GM12878 (cell line): ENCODE measurements around the gene CCHCR1. TPM values are rescaled to one million over a fixed set of nuclear protein-coding genes. Genes with fewer than 3 reads are reported as not detected.

Experiments
- BCL11A ChIP-seq: IDR thresholded peaks from 2 replicates; pipeline ENCODE4 v1.6.1; 2011; ENCODE audit warnings: low read depth, low read length
- CBX5 ChIP-seq: sonication (generic); IDR thresholded peaks from 2 replicates; pipeline ENCODE4 v1.6.1; 2016; ENCODE audit warnings: low read depth, moderate library complexity, mild to moderate bottlenecking, inconsistent platforms
- CHD2 ChIP-seq: IDR thresholded peaks from 2 replicates; pipeline ENCODE4 v1.6.1; 2011; ENCODE audit warnings: low read depth, low read length, improper control_type of control experiment, borderline replicate concordance
- CREB1 ChIP-seq: IDR thresholded peaks from 2 replicates; pipeline ENCODE4 v1.6.1; 2012; ENCODE audit warnings: low read depth, mild to moderate bottlenecking, inconsistent platforms
- GATAD2B ChIP-seq: fragments of 450-650 bp; conservative IDR thresholded peaks from 2 replicates; pipeline ENCODE4 v1.6.1; 2017; ENCODE audit warnings: low read depth, mild to moderate bottlenecking, moderate library complexity
- HDAC6 ChIP-seq: fragments of 200-600 bp; sonication (generic); IDR thresholded peaks from one replicate; pipeline ENCODE4 v1.8.0; 2017; ENCODE audit warnings: antibody characterized with exemption; ENCODE audit not compliant: unreplicated experiment
- IKZF1 ChIP-seq: fragments of 450-650 bp; conservative IDR thresholded peaks from 2 replicates; pipeline ENCODE4 v1.6.1; 2017; ENCODE audit warnings: antibody characterized with exemption, mild to moderate bottlenecking
- LARP7 ChIP-seq: fragments of 450-650 bp; IDR thresholded peaks from 2 replicates; pipeline ENCODE4 v1.6.1; 2017; ENCODE audit warnings: mild to moderate bottlenecking
- MEF2A ChIP-seq: IDR thresholded peaks from 2 replicates; pipeline ENCODE4 v1.6.1; 2011; ENCODE audit warnings: low read depth, mild to moderate bottlenecking, low read length, moderate library complexity; ENCODE audit not compliant: insufficient read depth
- MEF2B ChIP-seq: fragments of 450-650 bp; IDR thresholded peaks from 2 replicates; pipeline ENCODE4 v1.6.1; 2018; ENCODE audit warnings: mild to moderate bottlenecking, moderate library complexity; ENCODE audit not compliant: partially characterized antibody, poor library complexity, severe bottlenecking
- MTA3 ChIP-seq: IDR thresholded peaks from 2 replicates; pipeline ENCODE4 v1.6.1; 2012; ENCODE audit warnings: low read length, inconsistent platforms, borderline replicate concordance
- PAX8 ChIP-seq: fragments of 450-650 bp; IDR thresholded peaks from 2 replicates; pipeline ENCODE4 v1.6.1; 2017; ENCODE audit warnings: mild to moderate bottlenecking, moderate library complexity
- POU2F2 ChIP-seq: IDR thresholded peaks from 3 replicates; pipeline ENCODE4 v1.6.1; 2011; ENCODE audit warnings: low read depth, mild to moderate bottlenecking, low read length, borderline replicate concordance
- RAD51 ChIP-seq: fragments of 450-650 bp; IDR thresholded peaks from 2 replicates; pipeline ENCODE4 v1.6.1; 2016; ENCODE audit warnings: moderate library complexity, mild to moderate bottlenecking, inconsistent platforms
- RCOR1 ChIP-seq: conservative IDR thresholded peaks from 2 replicates; pipeline ENCODE4 v1.6.1; 2012; ENCODE audit warnings: low read depth, low read length, improper control_type of control experiment
- RELA ChIP-seq: fragments of 450-650 bp; IDR thresholded peaks from 2 replicates; pipeline ENCODE4 v1.8.0; 2014; ENCODE audit warnings: borderline replicate concordance; ENCODE audit not compliant: partially characterized antibody
- RFX5 ChIP-seq: IDR thresholded peaks from 2 replicates; pipeline ENCODE4 v1.6.1; 2011; ENCODE audit warnings: low read depth, low read length, improper control_type of control experiment
- SIN3A ChIP-seq: IDR thresholded peaks from 2 replicates; pipeline ENCODE4 v1.6.1; 2012; ENCODE audit warnings: low read depth, low read length, improper control_type of control experiment
- SMARCA5 ChIP-seq: fragments of 450-650 bp; IDR thresholded peaks from 2 replicates; pipeline ENCODE4 v1.6.1; 2017; ENCODE audit warnings: mild to moderate bottlenecking
- STAT1 ChIP-seq: fragments of 450-650 bp; conservative IDR thresholded peaks from 2 replicates; pipeline ENCODE4 v1.6.1; 2014; ENCODE audit warnings: antibody characterized with exemption, mild to moderate bottlenecking
- TCF12 ChIP-seq: IDR thresholded peaks from 2 replicates; pipeline ENCODE4 v1.6.1; 2011; ENCODE audit warnings: low read depth, mild to moderate bottlenecking, low read length
- TCF7 ChIP-seq: IDR thresholded peaks from 2 replicates; pipeline ENCODE4 v1.6.1; 2014; ENCODE audit warnings: antibody characterized with exemption, borderline replicate concordance
- WRNIP1 ChIP-seq: IDR thresholded peaks from 2 replicates; pipeline ENCODE4 v1.6.1; 2011; ENCODE audit warnings: low read depth, low read length, improper control_type of control experiment, borderline replicate concordance
- YBX1 ChIP-seq: fragments of 450-650 bp; IDR thresholded peaks from 2 replicates; pipeline ENCODE4 v1.6.1; 2016; ENCODE audit warnings: antibody characterized with exemption
- ZNF24 ChIP-seq: fragments of 450-650 bp; IDR thresholded peaks from 2 replicates; pipeline ENCODE4 v1.6.1; 2017; ENCODE audit warnings: antibody characterized with exemption, mild to moderate bottlenecking
- polyA plus RNA-seq, 11 experiments: library from polyadenylated mRNA; depleted of rRNA in 4 of 11; unstranded in 6 of 11; stranded (reverse) in 5 of 11; fragments of >200 nt; fragmentation: Nextera tagmentation in 4 of 11; fragmentation: Illumina TruSeq in 1 of 11; extraction: Ambion mirVana in 4 of 11; extraction: Trizol in 1 of 11; gene quantifications; 1 replicate in 1 of 11; 2 replicates in 10 of 11; pipeline versions ENCODE4 v1.2.1 to v1.2.3, GENCODE V29; 2011 to 2016; ENCODE audit warnings: inconsistent platforms in 2 of 11, missing spikeins in 2 of 11, low read depth in 1 of 11
- total RNA-seq, 4 experiments: library from RNA; depleted of rRNA in 3 of 4; stranded (reverse); fragments of >200 nt in 3 of 4; fragmentation: Illumina TruSeq in 1 of 4; extraction: Trizol in 1 of 4; gene quantifications; 2 replicates each; pipeline versions ENCODE4 v1.2.1 to v1.2.3, GENCODE V29; 2013 to 2021
- TF ChIP-seq, protein P1 (sequence below): fragments of 450-650 bp; IDR thresholded peaks from 2 replicates; pipeline ENCODE4 v1.6.1; 2017; ENCODE audit warnings: mild to moderate bottlenecking, low read depth, inconsistent platforms; ENCODE audit not compliant: poor library complexity, severe bottlenecking
- TF ChIP-seq, protein P2 (sequence below): fragments of 450-650 bp; IDR thresholded peaks from 2 replicates; pipeline ENCODE4 v1.6.1; 2014; ENCODE audit warnings: mild to moderate bottlenecking
- TF ChIP-seq, protein P3 (sequence below): IDR thresholded peaks from 2 replicates; pipeline ENCODE4 v1.6.1; 2012; ENCODE audit warnings: low read depth, low read length, improper control_type of control experiment
- TF ChIP-seq, protein P4 (sequence below): IDR thresholded peaks from 2 replicates; pipeline ENCODE4 v1.6.1; 2011; ENCODE audit warnings: borderline replicate concordance, low read depth, mild to moderate bottlenecking, moderate library complexity, mixed read lengths, low read length; ENCODE audit not compliant: insufficient read depth; ENCODE audit errors: extremely low read length

The CCHCR1 gene
- total and polyA plus RNA-seq, 10 of the 15 experiments (the other 5 are each of a cell fraction or from before 2014, with no cell fraction given) = 1.0 to 35.2 (median 24.7) TPM

DNA sequence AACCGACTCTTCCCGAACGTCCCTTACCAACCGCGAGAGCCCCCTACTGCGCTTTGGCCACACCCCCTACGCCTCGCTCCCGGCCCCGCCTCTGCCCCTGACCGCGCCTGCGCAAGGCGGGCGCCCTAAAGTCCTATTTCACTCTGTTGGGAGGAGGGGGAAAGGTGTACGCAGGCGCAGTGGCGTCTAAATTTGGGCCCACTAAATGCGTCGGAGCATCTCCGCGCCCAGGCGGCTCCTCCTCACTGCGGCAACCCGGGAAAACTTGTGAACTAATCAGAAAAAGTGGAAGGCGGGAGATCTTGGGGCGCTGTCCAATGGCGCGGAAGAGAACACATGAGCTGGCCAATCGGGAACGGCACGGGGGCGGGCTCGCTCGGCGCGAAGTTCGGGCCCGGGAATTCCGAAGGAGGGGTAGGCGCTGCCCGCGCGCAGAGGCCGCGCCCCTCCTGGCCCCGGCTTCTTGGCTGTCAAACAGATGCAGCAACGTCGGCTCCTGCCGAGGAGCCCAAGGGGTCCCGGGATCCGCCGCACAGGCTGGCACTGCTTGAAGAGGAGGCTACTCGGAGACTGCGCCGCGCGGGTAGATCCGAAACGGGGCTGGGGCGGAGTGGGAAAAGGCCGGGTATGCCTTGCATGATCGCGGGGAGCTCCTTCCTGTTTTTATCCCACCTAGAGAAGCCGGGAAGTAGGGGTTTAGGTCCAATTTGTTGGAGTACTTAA lies 699 bp upstream of the CCHCR1 start, which contains the start of gene TCF19 (continued):
- TF ChIP-seq IKZF1 (peak; percentile 97), MEF2A (no peak), PAX8 (no peak), LARP7 (0 out of 2 replicates have a peak, but pooled peaks have one; percentile 29), STAT1 (0 out of 2 replicates have a peak, but pooled peaks have one; percentile 25), RFX5 (peak; percentile 34; the same call in 1 of the 2 replicates), GATAD2B (peak; percentile 76), MTA3 (no peak), SMARCA5 (no peak), TCF12 (no peak), CHD2 (peak; percentile 94), POU2F2 (no peak), CREB1 (peak; percentile 75; the same call in 1 of the 2 replicates), RAD51 (no peak), TCF7 (no peak), RELA (peak; percentile 67), HDAC6 (no peak), CBX5 (no peak), MEF2B (no peak), RCOR1 (no peak), SIN3A (peak; percentile 96), BCL11A (no peak), ZNF24 (no peak), YBX1 (no peak), WRNIP1 (no peak)
- TF ChIP-seq, protein P1, sequence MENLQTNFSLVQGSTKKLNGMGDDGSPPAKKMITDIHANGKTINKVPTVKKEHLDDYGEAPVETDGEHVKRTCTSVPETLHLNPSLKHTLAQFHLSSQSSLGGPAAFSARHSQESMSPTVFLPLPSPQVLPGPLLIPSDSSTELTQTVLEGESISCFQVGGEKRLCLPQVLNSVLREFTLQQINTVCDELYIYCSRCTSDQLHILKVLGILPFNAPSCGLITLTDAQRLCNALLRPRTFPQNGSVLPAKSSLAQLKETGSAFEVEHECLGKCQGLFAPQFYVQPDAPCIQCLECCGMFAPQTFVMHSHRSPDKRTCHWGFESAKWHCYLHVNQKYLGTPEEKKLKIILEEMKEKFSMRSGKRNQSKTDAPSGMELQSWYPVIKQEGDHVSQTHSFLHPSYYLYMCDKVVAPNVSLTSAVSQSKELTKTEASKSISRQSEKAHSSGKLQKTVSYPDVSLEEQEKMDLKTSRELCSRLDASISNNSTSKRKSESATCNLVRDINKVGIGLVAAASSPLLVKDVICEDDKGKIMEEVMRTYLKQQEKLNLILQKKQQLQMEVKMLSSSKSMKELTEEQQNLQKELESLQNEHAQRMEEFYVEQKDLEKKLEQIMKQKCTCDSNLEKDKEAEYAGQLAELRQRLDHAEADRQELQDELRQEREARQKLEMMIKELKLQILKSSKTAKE = no peak
- TF ChIP-seq, protein P2, sequence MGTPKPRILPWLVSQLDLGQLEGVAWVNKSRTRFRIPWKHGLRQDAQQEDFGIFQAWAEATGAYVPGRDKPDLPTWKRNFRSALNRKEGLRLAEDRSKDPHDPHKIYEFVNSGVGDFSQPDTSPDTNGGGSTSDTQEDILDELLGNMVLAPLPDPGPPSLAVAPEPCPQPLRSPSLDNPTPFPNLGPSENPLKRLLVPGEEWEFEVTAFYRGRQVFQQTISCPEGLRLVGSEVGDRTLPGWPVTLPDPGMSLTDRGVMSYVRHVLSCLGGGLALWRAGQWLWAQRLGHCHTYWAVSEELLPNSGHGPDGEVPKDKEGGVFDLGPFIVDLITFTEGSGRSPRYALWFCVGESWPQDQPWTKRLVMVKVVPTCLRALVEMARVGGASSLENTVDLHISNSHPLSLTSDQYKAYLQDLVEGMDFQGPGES = peak; percentile 96
- TF ChIP-seq, protein P3, sequence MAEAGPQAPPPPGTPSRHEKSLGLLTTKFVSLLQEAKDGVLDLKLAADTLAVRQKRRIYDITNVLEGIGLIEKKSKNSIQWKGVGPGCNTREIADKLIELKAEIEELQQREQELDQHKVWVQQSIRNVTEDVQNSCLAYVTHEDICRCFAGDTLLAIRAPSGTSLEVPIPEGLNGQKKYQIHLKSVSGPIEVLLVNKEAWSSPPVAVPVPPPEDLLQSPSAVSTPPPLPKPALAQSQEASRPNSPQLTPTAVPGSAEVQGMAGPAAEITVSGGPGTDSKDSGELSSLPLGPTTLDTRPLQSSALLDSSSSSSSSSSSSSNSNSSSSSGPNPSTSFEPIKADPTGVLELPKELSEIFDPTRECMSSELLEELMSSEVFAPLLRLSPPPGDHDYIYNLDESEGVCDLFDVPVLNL = peak; percentile 94
- TF ChIP-seq, protein P4, sequence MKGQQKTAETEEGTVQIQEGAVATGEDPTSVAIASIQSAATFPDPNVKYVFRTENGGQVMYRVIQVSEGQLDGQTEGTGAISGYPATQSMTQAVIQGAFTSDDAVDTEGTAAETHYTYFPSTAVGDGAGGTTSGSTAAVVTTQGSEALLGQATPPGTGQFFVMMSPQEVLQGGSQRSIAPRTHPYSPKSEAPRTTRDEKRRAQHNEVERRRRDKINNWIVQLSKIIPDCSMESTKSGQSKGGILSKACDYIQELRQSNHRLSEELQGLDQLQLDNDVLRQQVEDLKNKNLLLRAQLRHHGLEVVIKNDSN = no peak
